Astrocyte of the cerebellum (primary cell): ENCODE results near the gene INHBA.

Experiments
- DNase-seq: peaks from one replicate; pipeline ENCODE4 v3.0.0-alpha.2; 2011; ENCODE audit warnings: low read depth
- H3K4me3 ChIP-seq: 2 replicates; pipeline ENCODE4 v1.5.1; 2011; ENCODE audit warnings: mild to moderate bottlenecking, low read depth, low read length, moderate library complexity
- CTCF ChIP-seq: IDR thresholded peaks from 2 replicates; pipeline ENCODE4 v1.5.1; 2012; ENCODE audit warnings: low read length, low read depth, moderate library complexity, mild to moderate bottlenecking; ENCODE audit errors: missing control alignments
- in situ Hi-C: cut with HindIII; loops from 2 replicates; pipeline ENCODE4 v1.10.0; 2017; ENCODE audit warnings: low sequenced_read_pairs

The INHBA gene

GRCh38 chr7:41699516-41699915 lies 3.4 kb downstream of the INHBA start:
- TF ChIP-seq CTCF = no peak
- H3K4me3 ChIP-seq = peak overlapping the region; percentile 48
- in situ Hi-C loops = no loop called here
- DNase-seq = no peak

- TF ChIP-seq CTCF = no peak
- in situ Hi-C loops = no loop called here
- no peak for DNase-seq
- H3K4me3 ChIP-seq = peak overlapping the region; percentile 48
Measured at GRCh38 chr7:41698726-41699125, 4.2 kb downstream of the INHBA start.

DNA sequence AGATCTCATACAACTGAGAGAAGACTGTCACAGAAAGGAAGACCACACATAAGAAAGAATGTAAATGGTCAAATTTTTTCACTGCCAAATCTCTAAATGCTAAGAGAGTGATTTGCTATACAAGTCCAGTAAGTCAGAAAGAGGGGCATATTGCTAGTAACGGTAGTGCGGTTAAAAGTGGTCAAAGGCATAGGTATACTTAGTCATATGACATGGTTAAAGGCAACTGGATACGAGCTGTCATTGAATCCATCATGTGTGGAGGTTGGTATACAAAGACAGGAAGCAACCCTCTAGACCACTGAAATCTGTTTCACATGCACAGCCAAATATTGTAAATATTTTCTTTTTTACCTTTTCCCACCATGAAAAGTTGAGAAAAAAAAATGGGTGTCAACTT lies 4.8 kb downstream of the INHBA start:
- no peak for DNase-seq
- TF ChIP-seq CTCF = no peak
- H3K4me3 ChIP-seq = peak overlapping the region; percentile 48
- in situ Hi-C loops = no loop called here

DNA sequence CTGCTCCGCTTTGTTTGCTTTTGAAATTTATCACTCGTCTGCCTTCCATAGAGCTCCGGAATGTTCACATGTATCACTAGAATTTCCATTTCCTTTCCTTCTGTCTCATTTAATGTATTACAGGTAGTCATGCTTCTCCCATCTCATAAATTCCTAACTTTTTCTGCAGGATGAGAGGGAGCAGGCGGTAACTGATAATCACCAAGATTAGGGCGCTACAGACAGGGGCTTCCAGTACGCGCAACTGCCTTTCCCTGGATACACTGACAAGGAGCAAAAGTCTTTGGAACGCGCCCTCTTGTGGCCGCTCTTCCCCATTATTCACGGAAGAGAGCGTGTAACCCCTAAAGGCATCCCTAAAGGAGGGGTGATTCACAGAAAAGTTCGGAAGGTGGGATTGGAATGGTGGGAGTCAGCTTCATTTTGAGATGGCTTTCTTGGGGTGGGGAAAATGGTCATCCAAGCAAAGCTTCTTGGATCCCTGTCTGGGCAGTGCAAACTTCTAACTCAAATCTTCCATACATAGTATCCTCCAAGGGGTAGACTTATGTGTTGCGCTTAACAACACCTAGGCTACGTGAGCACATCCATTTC lies 6.5 kb downstream of the INHBA start:
- peak; percentile 69 for TF ChIP-seq CTCF
- DNase-seq = peak; percentile 53
- H3K4me3 ChIP-seq = peak overlapping the region; percentile 48
- in situ Hi-C loops = no loop called here

GRCh38 chr7:41695661-41696322 lies 7.1 kb downstream of the INHBA start:
- no peak for DNase-seq
- peak overlapping the region; percentile 48 for H3K4me3 ChIP-seq
- no peak for TF ChIP-seq CTCF
- in situ Hi-C loops = no loop called here

- in situ Hi-C loops = no loop called here
- no peak for TF ChIP-seq CTCF
- H3K4me3 ChIP-seq = no peak overlapping the region
- DNase-seq = no peak
Measured at GRCh38 chr7:41694495-41694894, 8.4 kb downstream of the INHBA start.
